Thyroid gland (tissue), 4 donors: ENCODE results near the gene MX2. TPM values are rescaled to one million over a fixed set of nuclear protein-coding genes. Genes with fewer than 3 reads are reported as not detected.

Experiments
- total RNA-seq, 4 donors: library from RNA; depleted of rRNA; stranded (reverse); fragments of >200 nt; gene quantifications; one replicate each; pipeline ENCODE4 v1.2.3, GENCODE V29; 2016

MX2 gene
- total RNA-seq, 4 donors from 2014 or later, result 3.0 to 19.8 (median 7.1) TPM

Other genes with a start within 250 kb of the MX2 start
- 10 to 100 TPM; 59.0 to 89.1 (median 68.1) TPM for gene BACE2, start 193.9 kb upstream of the MX2 start, total RNA-seq
- 1 to 10 TPM; 2.4 to 9.9 (median 5.1) TPM for gene FAM3B, start 45.2 kb upstream of the MX2 start, total RNA-seq
- 10 to 100 TPM; 35.4 to 62.6 (median 51.5) TPM for gene MX1, start 64.2 kb downstream of the MX2 start, total RNA-seq
- gene TMPRSS2, start 146.1 kb downstream of the MX2 start, total RNA-seq, result 10 to 100 TPM; 14.2 to 47.3 (median 15.6) TPM